Type B pancreatic cell (in vitro differentiated cells): ENCODE measurements around the gene USF1. TPM values are rescaled to one million over a fixed set of nuclear protein-coding genes. Genes with fewer than 3 reads are reported as not detected.
A peak's percentile ranks its signal among the peaks of the same experiment; 100 is the strongest.

Experiments
- DNase-seq: peaks from one replicate; pipeline ENCODE4 v3.0.0; 2021; ENCODE audit warnings: mixed read lengths; ENCODE audit not compliant: unreplicated experiment; ENCODE audit errors: extremely low spot score
- H3K27ac Mint-ChIP-seq: 2 replicates; pipeline ENCODE4 v1.8.0; 2021; ENCODE audit warnings: mild to moderate bottlenecking, mixed read lengths
- H3K27me3 Mint-ChIP-seq: 2 replicates; pipeline ENCODE4 v1.8.0; 2021; ENCODE audit warnings: mixed read lengths
- H3K36me3 Mint-ChIP-seq: 2 replicates; pipeline ENCODE4 v1.8.0; 2021; ENCODE audit warnings: mixed read lengths
- H3K4me1 Mint-ChIP-seq: one replicate; pipeline ENCODE4 v1.8.0; 2021; ENCODE audit warnings: mixed read lengths; ENCODE audit not compliant: unreplicated experiment
- H3K4me3 Mint-ChIP-seq: 2 replicates; pipeline ENCODE4 v1.8.0; 2021; ENCODE audit warnings: mild to moderate bottlenecking, mixed read lengths
- H3K9me3 Mint-ChIP-seq: 2 replicates; pipeline ENCODE4 v1.8.0; 2021; ENCODE audit warnings: mixed read lengths
- total RNA-seq: library from RNA; stranded (reverse); gene quantifications from 2 replicates; pipeline ENCODE4 v1.2.1, GENCODE V29; 2021; ENCODE audit warnings: low replicate concordance
- TF ChIP-seq, protein P1 (sequence below): fragments of 200-600 bp; sonication (generic); conservative IDR thresholded peaks from 2 replicates; pipeline ENCODE4 v1.5.0; 2021; ENCODE audit warnings: antibody characterized with exemption, mild to moderate bottlenecking

Gene USF1
- total RNA-seq, 1 donor from 2014 or later, result 79.1 TPM

DNA sequence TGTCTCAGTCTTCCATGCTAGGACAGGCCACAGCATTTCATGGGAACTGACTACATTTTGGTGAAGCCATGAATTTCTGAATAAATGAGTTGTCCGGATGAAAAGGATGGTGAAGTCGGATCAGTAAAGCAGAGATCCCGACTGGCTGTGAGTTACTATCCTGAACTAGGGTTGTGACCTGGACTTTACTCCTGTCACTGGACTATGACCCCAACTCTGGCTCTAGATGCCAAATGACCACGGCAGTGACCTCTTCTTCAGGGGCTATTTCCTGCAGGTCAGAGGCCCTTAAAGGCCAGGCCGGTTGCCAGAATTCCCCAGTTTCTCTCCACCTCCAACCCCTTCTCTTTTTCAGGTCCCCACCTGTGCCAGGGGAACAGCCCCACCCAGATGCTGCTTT lies 45.3 kb upstream of the USF1 start:
- Mint-ChIP-seq H3K36me3 (peaks cover 4% of the 10 kb centered on the region), H3K4me1 (no peaks in the 10 kb centered on the region), H3K9me3 (no peaks in the 10 kb centered on the region), H3K27me3 (no peaks in the 10 kb centered on the region), H3K4me3 (peak overlapping the region; percentile 53), H3K27ac (peak overlapping the region; percentile 97)
- TF ChIP-seq, protein P1, sequence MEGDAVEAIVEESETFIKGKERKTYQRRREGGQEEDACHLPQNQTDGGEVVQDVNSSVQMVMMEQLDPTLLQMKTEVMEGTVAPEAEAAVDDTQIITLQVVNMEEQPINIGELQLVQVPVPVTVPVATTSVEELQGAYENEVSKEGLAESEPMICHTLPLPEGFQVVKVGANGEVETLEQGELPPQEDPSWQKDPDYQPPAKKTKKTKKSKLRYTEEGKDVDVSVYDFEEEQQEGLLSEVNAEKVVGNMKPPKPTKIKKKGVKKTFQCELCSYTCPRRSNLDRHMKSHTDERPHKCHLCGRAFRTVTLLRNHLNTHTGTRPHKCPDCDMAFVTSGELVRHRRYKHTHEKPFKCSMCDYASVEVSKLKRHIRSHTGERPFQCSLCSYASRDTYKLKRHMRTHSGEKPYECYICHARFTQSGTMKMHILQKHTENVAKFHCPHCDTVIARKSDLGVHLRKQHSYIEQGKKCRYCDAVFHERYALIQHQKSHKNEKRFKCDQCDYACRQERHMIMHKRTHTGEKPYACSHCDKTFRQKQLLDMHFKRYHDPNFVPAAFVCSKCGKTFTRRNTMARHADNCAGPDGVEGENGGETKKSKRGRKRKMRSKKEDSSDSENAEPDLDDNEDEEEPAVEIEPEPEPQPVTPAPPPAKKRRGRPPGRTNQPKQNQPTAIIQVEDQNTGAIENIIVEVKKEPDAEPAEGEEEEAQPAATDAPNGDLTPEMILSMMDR, result no peak
- no peak for DNase-seq

DNA sequence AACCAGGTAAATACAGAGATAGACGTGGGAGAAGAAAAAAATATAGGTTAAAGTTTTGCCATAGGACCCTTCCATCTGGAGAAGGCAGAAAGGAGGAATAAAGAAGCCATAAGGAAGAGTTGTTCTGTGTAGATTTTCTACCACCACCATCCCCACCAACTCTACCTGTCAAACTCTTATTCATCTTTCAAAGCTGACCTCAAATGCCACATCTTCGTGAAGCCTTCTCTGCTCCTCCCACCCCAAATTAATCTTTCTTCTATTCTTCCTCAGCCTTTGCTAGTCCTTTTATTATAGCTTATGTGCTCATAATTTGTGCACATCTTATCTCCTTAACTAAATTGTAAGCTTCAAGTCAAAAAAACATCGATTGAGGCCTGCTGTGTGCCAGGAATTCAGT lies 44.8 kb upstream of the USF1 start:
- TF ChIP-seq, protein P1, result no peak
- peaks cover 4% of the 10 kb centered on the region for H3K36me3 Mint-ChIP-seq
- peak overlapping the region; percentile 88 for H3K4me3 Mint-ChIP-seq
- H3K4me1 Mint-ChIP-seq, result no peaks in the 10 kb centered on the region
- DNase-seq, result no peak
- H3K27me3 Mint-ChIP-seq, result no peaks in the 10 kb centered on the region
- peak overlapping the region; percentile 97 for H3K27ac Mint-ChIP-seq
- H3K9me3 Mint-ChIP-seq, result no peaks in the 10 kb centered on the region

DNA sequence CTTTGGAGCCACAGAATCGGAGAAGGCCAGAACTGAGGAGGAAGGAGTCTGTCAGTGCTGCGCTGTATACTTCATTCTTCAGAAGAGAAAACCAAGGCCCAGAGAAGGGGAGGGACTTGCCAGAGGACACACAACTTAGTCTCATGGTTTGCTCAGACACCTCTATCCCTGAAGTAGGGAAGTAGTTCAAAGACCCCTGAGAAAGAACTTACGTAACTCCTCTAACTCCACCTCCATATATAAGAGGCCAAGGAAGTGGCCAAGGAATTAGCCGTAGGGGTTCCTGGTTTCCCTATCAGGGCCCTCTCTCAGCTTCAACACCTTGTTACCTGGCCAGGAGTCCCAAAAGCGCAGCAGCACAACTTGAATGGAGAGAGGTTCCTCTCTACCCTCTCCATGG lies 44.2 kb upstream of the USF1 start:
- Mint-ChIP-seq H3K36me3 (peaks cover 4% of the 10 kb centered on the region), H3K4me1 (no peaks in the 10 kb centered on the region), H3K4me3 (peak overlapping the region; percentile 88), H3K27me3 (no peaks in the 10 kb centered on the region), H3K27ac (peak overlapping the region; percentile 97), H3K9me3 (no peaks in the 10 kb centered on the region)
- TF ChIP-seq, protein P1, result no peak
- DNase-seq, result no peak

DNA sequence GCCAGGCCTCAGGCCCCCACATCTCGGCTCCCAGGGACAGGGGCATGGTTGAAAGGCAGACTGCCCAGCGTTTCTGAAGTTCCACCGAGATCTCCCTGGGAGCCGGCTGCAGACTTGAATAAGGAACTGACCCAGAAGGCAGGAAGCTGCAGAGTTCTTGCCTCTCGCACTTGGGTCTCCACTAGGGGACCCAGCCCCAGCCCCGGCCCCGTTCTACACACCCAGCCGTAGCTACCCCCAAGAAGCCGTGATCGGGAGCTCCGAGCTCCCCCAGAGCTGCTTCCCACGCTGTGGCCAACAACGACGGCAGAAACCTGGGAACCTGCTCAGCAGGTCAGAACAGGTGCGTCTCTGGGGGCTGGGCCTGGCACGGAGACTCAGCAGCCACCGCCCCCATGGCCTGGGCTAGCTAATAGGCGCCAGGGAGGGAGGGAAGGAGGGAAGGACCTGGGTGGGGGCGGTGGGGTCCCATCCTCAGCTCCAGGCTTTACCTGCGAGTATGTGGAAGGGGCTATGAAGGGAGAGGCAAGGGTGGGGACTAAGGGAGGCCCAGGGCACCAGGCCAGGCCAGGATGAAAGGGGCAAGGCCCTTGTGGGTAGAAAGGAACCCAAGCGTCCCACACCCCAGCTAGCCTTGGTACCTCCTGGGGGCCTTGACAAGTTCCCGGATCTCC lies 43.6 kb upstream of the USF1 start, which contains the start of gene NECTIN4:
Gene NECTIN4 (minus strand): TSS at position 308 of the 674 bp plus-strand sequence. CDS start 262 bp downstream, at position 46.
- TF ChIP-seq, protein P1, result no peak
- Mint-ChIP-seq H3K4me3 (peak within 1 kb of the TSS; percentile 88), H3K36me3 (peaks cover 4% of the 10 kb centered on the region), H3K4me1 (peaks cover 2% of the 10 kb centered on the region), H3K27ac (peak within 1 kb of the TSS; percentile 97), H3K27me3 (no peaks in the 10 kb centered on the region), H3K9me3 (no peaks in the 10 kb centered on the region)
- DNase-seq, result no peak

DNA sequence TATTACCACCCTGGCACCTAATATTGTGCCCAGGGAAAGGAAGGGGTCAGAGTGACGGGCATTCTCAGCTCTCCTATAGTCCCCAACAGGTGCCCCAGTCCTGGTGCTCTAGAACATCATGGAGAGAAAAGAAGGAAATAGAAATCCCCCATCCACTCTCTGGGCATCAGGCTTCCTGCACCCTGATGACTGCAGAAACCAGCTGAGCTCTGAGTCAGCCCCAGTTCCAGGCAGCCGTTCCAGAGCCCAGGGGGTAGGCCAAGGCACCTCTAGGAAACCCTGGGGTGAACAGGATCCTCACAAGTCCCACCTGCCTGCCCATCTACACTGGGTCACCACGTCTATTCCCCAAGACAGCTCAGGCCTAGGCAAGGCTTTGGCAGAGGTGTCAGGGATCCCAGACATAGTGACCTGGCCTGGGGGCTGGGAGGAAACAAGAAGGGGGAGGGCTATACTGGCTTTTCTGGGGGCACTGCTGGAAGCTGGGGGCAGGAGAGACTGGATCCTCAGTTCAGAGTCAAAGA lies 42.9 kb upstream of the USF1 start:
- Mint-ChIP-seq H3K4me3 (peak overlapping the region; percentile 88), H3K27ac (peak overlapping the region; percentile 97), H3K9me3 (no peaks in the 10 kb centered on the region), H3K27me3 (no peaks in the 10 kb centered on the region), H3K4me1 (peaks cover 9% of the 10 kb centered on the region), H3K36me3 (peaks cover 4% of the 10 kb centered on the region)
- DNase-seq, result no peak
- TF ChIP-seq, protein P1, result no peak
